Measurements from ENCODE around the gene CMTM4. TPM values are rescaled to one million over a fixed set of nuclear protein-coding genes. Genes with fewer than 3 reads are reported as not detected.

CMTM4 gene
- total and polyA plus RNA-seq, 2 of the 8 experiments (the other 6 are each of a cell fraction or from before 2014, with no cell fraction given): 35.3 to 51.7 TPM

DNA sequence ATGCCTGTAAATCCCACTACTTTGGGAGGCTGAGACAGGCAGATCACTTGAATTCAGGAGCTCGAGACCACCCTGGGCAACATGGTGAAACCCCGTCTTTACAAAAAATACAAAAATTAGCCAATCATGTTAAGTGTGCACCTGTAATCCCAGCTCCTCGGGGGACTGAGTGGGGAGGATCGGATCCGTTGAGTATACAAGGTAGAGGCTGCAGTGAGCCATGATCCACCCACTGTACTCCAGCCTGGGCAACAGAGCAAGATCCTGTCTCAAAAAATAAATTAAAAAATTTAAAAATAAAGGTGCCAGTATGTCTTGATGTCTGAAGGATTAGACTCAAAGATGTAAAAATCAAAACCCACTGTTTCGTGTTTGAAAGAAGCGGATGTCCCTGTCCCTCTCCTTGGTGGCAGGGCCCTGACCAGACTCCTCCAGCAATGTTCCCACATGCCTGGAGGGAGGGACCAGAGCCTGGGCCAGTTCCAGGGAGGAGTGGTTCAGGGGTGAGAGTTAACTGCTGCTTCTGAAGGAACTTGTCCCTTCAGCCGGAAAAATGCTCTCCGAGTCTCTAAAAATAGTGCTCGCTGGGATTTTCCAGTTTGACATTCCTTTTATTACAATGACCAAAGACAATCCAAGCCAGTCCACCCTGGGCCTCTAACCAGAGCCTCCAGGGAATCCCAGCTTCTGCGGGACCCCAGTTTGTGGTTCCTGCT lies 9.4 kb upstream of the CMTM4 start:
- Histone ChIP-seq H4K91ac (replicated peaks; ENCODE audit: insufficient read length, low read length) (no peak overlapping the region), H2BK120ac (replicated peaks; ENCODE audit: low read depth, low read length) (no peak overlapping the region), H2BK20ac (ENCODE audit: low read length) (no peak overlapping the region), H3K79me2 (ENCODE audit: control insufficient read depth in 1 of 2, insufficient read depth in 2 of 2, low read length in 2 of 2) (no peaks in the 10 kb centered on the region), H4K8ac (ENCODE audit: extremely low read depth, insufficient read depth, low read length) (no peak overlapping the region), H4K20me1 (replicated peaks in 1 of 2; ENCODE audit: control insufficient read depth in 1 of 2, insufficient read depth in 2 of 2, low read length in 2 of 2) (no peaks in the 10 kb centered on the region), H3K4ac (replicated peaks; ENCODE audit: insufficient read length, low read depth, low read length) (no peak overlapping the region), H2BK12ac (ENCODE audit: low read depth, low read length) (no peak overlapping the region), H3K4me1 (replicated peaks in 1 of 4; ENCODE audit: control insufficient read depth in 3 of 4, insufficient read depth in 4 of 4, low read length in 3 of 4) (peaks cover 0 to 4% (median 1%) of the 10 kb centered on the region in 4 experiments; a peak in 2 of 7 replicates), H3K9me3 (ENCODE audit: insufficient read depth in 2 of 2, low read depth in 1 of 2, low read length in 1 of 2) (no peaks in the 10 kb centered on the region), H2AFZ (ENCODE audit: low read length) (no peak overlapping the region), H3K27me3 (replicated peaks in 1 of 4; ENCODE audit: control insufficient read depth in 3 of 4, extremely low read depth in 1 of 4, insufficient read depth in 3 of 4, low read length in 3 of 4) (no peaks in the 10 kb centered on the region), H3K4me2 (ENCODE audit: insufficient read depth in 1 of 2, low read depth in 2 of 2, low read length in 2 of 2) (no peak overlapping the region), H3K23me2 (ENCODE audit: low read depth, low read length) (no peaks in the 10 kb centered on the region; the same call in 1 of the 2 replicates), H3K18ac (ENCODE audit: extremely low read depth, low read length) (no peak overlapping the region), H4K5ac (ENCODE audit: insufficient read length, low read depth, low read length) (no peak overlapping the region), H3K79me1 (ENCODE audit: low read depth, low read length) (no peaks in the 10 kb centered on the region; the same call in 1 of the 2 replicates), H3K23ac (ENCODE audit: insufficient read length) (no peak overlapping the region), H3K56ac (replicated peaks; ENCODE audit: insufficient read length, low read depth, low read length) (no peak overlapping the region), H3K9ac (replicated peaks in 1 of 4; ENCODE audit: extremely low read depth in 1 of 4, low read depth in 3 of 4, low read length in 3 of 4) (no peak overlapping the region), H2BK5ac (ENCODE audit: low read depth, low read length) (no peak overlapping the region), H2BK15ac (ENCODE audit: low read length) (no peak overlapping the region), H2AK5ac (ENCODE audit: low read depth, low read length) (no peak overlapping the region), H3K4me3 (ENCODE audit: extremely low read depth in 1 of 4, insufficient read depth in 2 of 4, low read depth in 3 of 4, low read length in 4 of 4) (no peak overlapping the region), H3K36me3 (ENCODE audit: control insufficient read depth in 2 of 4, insufficient read depth in 4 of 4, low read length in 3 of 4) (no peaks in the 10 kb centered on the region), H3K14ac (ENCODE audit: insufficient read length) (no peak overlapping the region), H3K27ac (ENCODE audit: low read depth, low read length) (no peak overlapping the region)
- CTCF ChIA-PET (ENCODE audit: partially characterized antibody): interaction anchor here (0.7 to 1.3 kb wide), 3 partner anchors 8 to 149 kb away, joined by 3 read pairs; no protein-coding TSS in a partner anchor
- DNase-seq (ENCODE audit: low read depth in 1 of 2, low spot score in 2 of 2): no peak
- WGBS, 2 experiments (ENCODE audit: extremely low coverage in 1 of 2, insufficient coverage in 1 of 2, insufficient read length in 1 of 2, insufficient replicate concordance in 2 of 2, low coverage in 1 of 2, low lambda C conversion rate in 2 of 2, missing lambda C conversion rate in 1 of 2): 95% methylated on average over 11 of the region's 11 CpGs; no CpG with 5 or more reads in 1 of the 2 experiments
- POLR2A ChIA-PET (ENCODE audit: partially characterized antibody): interaction anchor here (1.3 to 2.6 kb wide), 2 partner anchors 10 to 12 kb away, joined by 4 to 11 read pairs; no protein-coding TSS in a partner anchor
- FAIRE-seq: no peak
- no peak for TF ChIP-seq MAFK (IDR thresholded peaks at IDR 0.05; ENCODE audit: low read depth, low read length)
- no peak for TF ChIP-seq USF2 (IDR thresholded peaks at IDR 0.05; ENCODE audit: low read length)
- no peak for TF ChIP-seq EP300 (IDR thresholded peaks at IDR 0.05; ENCODE audit: borderline replicate concordance in 1 of 2, low read depth in 2 of 2, low read length in 2 of 2)
- TF ChIP-seq, protein P1, sequence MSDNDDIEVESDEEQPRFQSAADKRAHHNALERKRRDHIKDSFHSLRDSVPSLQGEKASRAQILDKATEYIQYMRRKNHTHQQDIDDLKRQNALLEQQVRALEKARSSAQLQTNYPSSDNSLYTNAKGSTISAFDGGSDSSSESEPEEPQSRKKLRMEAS (IDR thresholded peaks at IDR 0.05): no peak
- no peak for TF ChIP-seq KDM5A (IDR thresholded peaks at IDR 0.05; ENCODE audit: low read length)
- no peak for TF ChIP-seq RFX5 (IDR thresholded peaks at IDR 0.05; ENCODE audit: borderline replicate concordance, low read depth, low read length)
- TF ChIP-seq ASH2L (IDR thresholded peaks at IDR 0.05; ENCODE audit: low read length): no peak

All from H1 (cell line).